HL-60 (cell line): ENCODE results near the gene ANKRD33B.

Experiments used
- DNase-seq, 2 experiments: peaks; one replicate each; pipeline ENCODE4 v3.0.0-alpha.2; 2010 to 2020; ENCODE audit warnings: low read depth in 1 of 2, low spot score in 1 of 2
- H3K27ac ChIP-seq: fragments of 250-450 bp; sonication (Bioruptor Pico); replicated peaks from 2 replicates; pipeline ENCODE4 v1.5.1; 2020; ENCODE audit warnings: mild to moderate bottlenecking, moderate library complexity
- H3K27me3 ChIP-seq: fragments of 250-450 bp; sonication (Bioruptor Pico); 2 replicates; pipeline ENCODE4 v1.5.1; 2021; ENCODE audit warnings: mild to moderate bottlenecking, moderate library complexity; ENCODE audit not compliant: insufficient read depth, poor library complexity, severe bottlenecking
- H3K4me3 ChIP-seq: replicated peaks from 2 replicates; pipeline ENCODE4 v1.5.1; 2011; ENCODE audit warnings: mild to moderate bottlenecking, control low read depth, low read length; ENCODE audit not compliant: insufficient read depth
- GABPA ChIP-seq: IDR thresholded peaks from 2 replicates; pipeline ENCODE4 v1.6.1; 2012; ENCODE audit warnings: low read depth
- POLR2AphosphoS5 ChIP-seq: IDR thresholded peaks from 2 replicates; pipeline ENCODE4 v1.6.1; 2012; ENCODE audit warnings: low read depth
- SPI1 ChIP-seq: IDR thresholded peaks from 2 replicates; pipeline ENCODE4 v1.6.1; 2012; ENCODE audit warnings: low read depth, mild to moderate bottlenecking, borderline replicate concordance
- TF ChIP-seq, protein P1 (sequence below): IDR thresholded peaks from 2 replicates; pipeline ENCODE4 v1.6.1; 2012; ENCODE audit warnings: low read depth; ENCODE audit not compliant: insufficient replicate concordance
- TF ChIP-seq, protein P2 (sequence below): IDR thresholded peaks from one replicate; pipeline ENCODE4 v1.5.1; 2011; ENCODE audit warnings: low read length, control low read depth, inconsistent platforms; ENCODE audit not compliant: insufficient read depth

The ANKRD33B gene

DNA sequence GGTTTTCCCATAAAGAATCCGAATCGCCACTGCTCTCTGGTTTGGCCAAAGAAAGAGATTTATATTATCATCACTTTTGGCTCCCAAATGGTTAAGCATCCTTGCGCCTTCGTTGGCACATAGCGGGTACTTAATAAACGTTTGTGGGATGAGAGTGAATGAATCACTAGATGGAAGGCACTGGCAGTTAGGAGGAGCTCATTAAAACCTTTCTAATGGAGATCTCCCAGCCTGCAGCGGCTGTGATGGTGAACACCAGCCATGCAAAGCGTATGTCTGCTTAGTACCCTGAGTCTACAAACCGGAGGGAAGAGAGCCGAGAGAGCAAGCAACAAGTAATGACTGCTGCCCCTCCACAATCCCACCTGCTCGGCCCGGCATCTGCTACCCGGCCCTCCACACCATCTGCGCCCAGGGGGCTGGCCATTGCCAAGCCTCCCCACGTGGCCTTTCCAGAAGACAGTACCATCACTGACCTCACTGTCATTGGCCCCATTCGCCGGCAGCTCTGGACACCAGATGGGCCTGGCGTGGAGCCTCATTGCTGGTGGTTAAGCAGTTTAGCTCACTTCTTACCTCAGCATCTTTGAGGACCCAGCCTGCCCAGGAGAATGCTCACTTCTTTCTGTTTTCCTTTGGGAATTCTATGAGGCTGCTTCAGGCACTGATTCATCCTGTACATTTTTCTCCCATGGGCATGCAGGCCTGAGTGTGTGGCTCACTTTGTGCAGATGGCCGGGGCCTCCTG lies 39.3 kb upstream of the ANKRD33B start:
- no peaks in the 10 kb centered on the region for H3K27me3 ChIP-seq
- no peak for DNase-seq
- no peak overlapping the region for H3K27ac ChIP-seq
- no peak overlapping the region for H3K4me3 ChIP-seq
- TF ChIP-seq, protein P1, sequence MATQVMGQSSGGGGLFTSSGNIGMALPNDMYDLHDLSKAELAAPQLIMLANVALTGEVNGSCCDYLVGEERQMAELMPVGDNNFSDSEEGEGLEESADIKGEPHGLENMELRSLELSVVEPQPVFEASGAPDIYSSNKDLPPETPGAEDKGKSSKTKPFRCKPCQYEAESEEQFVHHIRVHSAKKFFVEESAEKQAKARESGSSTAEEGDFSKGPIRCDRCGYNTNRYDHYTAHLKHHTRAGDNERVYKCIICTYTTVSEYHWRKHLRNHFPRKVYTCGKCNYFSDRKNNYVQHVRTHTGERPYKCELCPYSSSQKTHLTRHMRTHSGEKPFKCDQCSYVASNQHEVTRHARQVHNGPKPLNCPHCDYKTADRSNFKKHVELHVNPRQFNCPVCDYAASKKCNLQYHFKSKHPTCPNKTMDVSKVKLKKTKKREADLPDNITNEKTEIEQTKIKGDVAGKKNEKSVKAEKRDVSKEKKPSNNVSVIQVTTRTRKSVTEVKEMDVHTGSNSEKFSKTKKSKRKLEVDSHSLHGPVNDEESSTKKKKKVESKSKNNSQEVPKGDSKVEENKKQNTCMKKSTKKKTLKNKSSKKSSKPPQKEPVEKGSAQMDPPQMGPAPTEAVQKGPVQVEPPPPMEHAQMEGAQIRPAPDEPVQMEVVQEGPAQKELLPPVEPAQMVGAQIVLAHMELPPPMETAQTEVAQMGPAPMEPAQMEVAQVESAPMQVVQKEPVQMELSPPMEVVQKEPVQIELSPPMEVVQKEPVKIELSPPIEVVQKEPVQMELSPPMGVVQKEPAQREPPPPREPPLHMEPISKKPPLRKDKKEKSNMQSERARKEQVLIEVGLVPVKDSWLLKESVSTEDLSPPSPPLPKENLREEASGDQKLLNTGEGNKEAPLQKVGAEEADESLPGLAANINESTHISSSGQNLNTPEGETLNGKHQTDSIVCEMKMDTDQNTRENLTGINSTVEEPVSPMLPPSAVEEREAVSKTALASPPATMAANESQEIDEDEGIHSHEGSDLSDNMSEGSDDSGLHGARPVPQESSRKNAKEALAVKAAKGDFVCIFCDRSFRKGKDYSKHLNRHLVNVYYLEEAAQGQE = no peak
- TF ChIP-seq GABPA (no peak), POLR2AphosphoS5 (no peak), SPI1 (no peak)
- TF ChIP-seq, protein P2, sequence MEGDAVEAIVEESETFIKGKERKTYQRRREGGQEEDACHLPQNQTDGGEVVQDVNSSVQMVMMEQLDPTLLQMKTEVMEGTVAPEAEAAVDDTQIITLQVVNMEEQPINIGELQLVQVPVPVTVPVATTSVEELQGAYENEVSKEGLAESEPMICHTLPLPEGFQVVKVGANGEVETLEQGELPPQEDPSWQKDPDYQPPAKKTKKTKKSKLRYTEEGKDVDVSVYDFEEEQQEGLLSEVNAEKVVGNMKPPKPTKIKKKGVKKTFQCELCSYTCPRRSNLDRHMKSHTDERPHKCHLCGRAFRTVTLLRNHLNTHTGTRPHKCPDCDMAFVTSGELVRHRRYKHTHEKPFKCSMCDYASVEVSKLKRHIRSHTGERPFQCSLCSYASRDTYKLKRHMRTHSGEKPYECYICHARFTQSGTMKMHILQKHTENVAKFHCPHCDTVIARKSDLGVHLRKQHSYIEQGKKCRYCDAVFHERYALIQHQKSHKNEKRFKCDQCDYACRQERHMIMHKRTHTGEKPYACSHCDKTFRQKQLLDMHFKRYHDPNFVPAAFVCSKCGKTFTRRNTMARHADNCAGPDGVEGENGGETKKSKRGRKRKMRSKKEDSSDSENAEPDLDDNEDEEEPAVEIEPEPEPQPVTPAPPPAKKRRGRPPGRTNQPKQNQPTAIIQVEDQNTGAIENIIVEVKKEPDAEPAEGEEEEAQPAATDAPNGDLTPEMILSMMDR = no peak

DNA sequence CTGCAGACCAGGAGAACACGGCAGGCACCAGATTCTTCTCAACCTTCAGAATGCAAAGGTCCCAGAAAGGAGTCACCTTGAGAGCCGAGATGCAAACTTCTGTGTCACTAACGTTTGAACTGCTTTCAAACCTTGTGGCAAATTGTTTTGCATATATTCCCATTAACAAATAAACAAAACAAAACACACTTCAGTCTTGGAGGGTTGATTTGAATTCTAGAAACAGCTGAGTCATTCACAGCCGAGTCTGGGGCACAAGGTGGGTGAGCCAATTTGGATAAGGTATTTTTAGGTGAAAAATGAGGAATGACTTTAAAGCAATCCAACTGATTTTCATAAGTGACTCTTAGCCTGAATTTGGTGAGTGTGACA lies 38.8 kb upstream of the ANKRD33B start:
- Histone ChIP-seq H3K27me3 (no peaks in the 10 kb centered on the region), H3K27ac (no peak overlapping the region; the same call in 1 of the 2 replicates), H3K4me3 (no peak overlapping the region)
- DNase-seq = no peak
- TF ChIP-seq SPI1 = no peak
- no peak for TF ChIP-seq GABPA
- TF ChIP-seq, protein P2 = no peak
- TF ChIP-seq, protein P1 = no peak

DNA sequence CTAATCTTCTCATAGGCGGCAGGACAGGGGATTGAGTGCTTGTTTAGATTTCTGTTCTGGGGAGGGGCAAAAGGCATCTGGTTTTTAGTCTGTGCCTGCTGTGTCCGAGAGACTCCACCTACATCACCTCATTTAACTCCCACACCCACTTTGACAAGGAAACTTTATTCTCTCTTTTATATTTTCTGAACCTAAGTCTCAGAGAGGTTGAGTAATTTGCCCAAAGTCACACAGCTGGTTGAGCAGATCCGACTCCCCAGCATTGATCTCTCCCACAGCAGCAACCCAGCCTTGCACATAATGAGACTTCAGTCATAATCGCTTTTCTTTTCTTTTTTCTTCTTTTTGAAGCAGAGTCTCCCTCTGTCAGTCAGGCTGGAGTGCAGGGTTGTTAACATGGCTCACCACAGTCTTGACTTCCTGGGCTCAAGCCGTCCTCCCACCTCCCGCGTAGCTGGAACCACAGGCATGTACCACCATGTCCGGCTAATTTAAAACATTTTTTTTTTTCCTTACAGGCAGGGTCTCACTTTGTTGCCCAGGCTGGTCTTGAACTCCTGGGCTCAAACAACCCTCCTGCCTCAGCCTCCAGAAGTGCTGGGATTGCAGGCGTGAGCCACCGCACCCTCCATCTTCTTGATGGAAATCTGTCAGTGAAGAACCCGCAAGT lies 36.5 kb upstream of the ANKRD33B start:
- Histone ChIP-seq H3K27me3 (no peaks in the 10 kb centered on the region), H3K27ac (no peak overlapping the region), H3K4me3 (no peak overlapping the region)
- TF ChIP-seq, protein P1 = no peak
- TF ChIP-seq, protein P2 = no peak
- TF ChIP-seq GABPA = no peak
- TF ChIP-seq SPI1 = no peak
- no peak for TF ChIP-seq POLR2AphosphoS5
- no peak for DNase-seq
